Heart left ventricle (tissue), 13 donors: Measurements from ENCODE around the gene PGM2.
A peak's percentile ranks its signal among the peaks of the same experiment; 100 is the strongest.

ENCODE experiments used
- POLR2A ChIP-seq, 2 donors: fragments of 450-650 bp; IDR thresholded peaks; one replicate each; pipeline ENCODE4 v1.6.1; 2017; ENCODE audit warnings: antibody characterized with exemption in 2 of 2, mild to moderate bottlenecking in 2 of 2, moderate library complexity in 2 of 2
- TF ChIP-seq, protein P1 (sequence below), 12 donors: fragments of 200-600 bp; sonication (generic) in 4 of 12; IDR thresholded peaks; one replicate each; pipeline versions ENCODE4 v1.5.0 to v1.8.0; 2018 to 2022; ENCODE audit warnings: antibody characterized with exemption in 12 of 12, mild to moderate bottlenecking in 5 of 12
- donor health status: ischemic (EF 13 %, LVEDD 7.1; RV severe dilation, severe dysfunction).
- donor health status: DM: no; HTN: yes; CAD: no.
- donor health status: DM: no; HTN: no; CAD: no.
- donor health status: ischemic (EF 25% LVEDD 6.9; RV normal size, moderate dysfunction).
- donor health status: ischemic (EF 25% LVEDD 5.7; RV mildly dilated, moderate dysfunction).
- donor health status: ischemic (EF 35%, LVEDD 5.7; RV mildly dilated, moderate dysfunction).
- donor health status: nonischemic (EF 11% LVEDD 7.7; RV severe dilation, severe dysfunction).
- donor health status: DM: yes; HTN: yes; CAD: no.
- donor health status: PGD.
- donor health status: ischemic (EF 29% LVEDD 5.4; RV normal size, mild dysfunction).
- donor health status: nonischemic (EF 23%, LVEDD 6.1; RV moderate dilation, normal function).

DNA sequence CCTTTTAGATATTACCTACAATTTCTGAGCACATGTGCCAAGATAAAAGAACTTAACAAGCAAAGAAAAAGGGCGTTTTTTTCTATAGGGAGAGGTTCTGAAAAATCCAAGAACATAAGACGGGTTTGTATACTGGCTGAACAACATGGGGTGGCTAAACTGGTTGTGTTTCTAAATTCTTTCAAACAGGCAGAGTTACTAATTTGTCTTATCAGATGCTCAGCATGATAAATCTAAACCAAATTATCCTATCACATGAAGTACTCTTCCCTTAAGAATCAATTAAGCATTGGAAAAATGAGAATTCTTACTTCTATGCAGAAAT, 45.4 kb upstream of the PGM2 start:
- TF ChIP-seq, protein P1, sequence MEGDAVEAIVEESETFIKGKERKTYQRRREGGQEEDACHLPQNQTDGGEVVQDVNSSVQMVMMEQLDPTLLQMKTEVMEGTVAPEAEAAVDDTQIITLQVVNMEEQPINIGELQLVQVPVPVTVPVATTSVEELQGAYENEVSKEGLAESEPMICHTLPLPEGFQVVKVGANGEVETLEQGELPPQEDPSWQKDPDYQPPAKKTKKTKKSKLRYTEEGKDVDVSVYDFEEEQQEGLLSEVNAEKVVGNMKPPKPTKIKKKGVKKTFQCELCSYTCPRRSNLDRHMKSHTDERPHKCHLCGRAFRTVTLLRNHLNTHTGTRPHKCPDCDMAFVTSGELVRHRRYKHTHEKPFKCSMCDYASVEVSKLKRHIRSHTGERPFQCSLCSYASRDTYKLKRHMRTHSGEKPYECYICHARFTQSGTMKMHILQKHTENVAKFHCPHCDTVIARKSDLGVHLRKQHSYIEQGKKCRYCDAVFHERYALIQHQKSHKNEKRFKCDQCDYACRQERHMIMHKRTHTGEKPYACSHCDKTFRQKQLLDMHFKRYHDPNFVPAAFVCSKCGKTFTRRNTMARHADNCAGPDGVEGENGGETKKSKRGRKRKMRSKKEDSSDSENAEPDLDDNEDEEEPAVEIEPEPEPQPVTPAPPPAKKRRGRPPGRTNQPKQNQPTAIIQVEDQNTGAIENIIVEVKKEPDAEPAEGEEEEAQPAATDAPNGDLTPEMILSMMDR (IDR thresholded peaks at IDR 0.05), result peak in 1 of 12 donors; percentile 0
- TF ChIP-seq POLR2A (IDR thresholded peaks at IDR 0.05), result no peak
